Psoas muscle (tissue), 8 donors: ENCODE measurements around the gene CUEDC2. TPM values are rescaled to one million over a fixed set of nuclear protein-coding genes. Genes with fewer than 3 reads are reported as not detected.
A peak's percentile ranks its signal among the peaks of the same experiment; 100 is the strongest.

Experiments
- ATAC-seq, 4 donors: fragments of 200-7000 bp; cut with Tn5 transposase; one replicate each; pipeline ENCODE4 v1.9.1; 2020; ENCODE audit warnings: moderate library complexity in 3 of 4, mild to moderate bottlenecking in 2 of 4
- DNase-seq, 2 donors: peaks; one replicate each; pipeline ENCODE4 v3.0.0-alpha.2; 2020
- H3K27ac ChIP-seq: fragments of 200-600 bp; one replicate; pipeline ENCODE4 v1.8.0; 2022
- H3K27me3 ChIP-seq, 3 donors: fragments of 200-600 bp in 1 of 3; one replicate each; pipeline versions ENCODE4 v1.6.1 to v1.8.0; 2013 to 2022; ENCODE audit warnings: low read length in 2 of 3, mild to moderate bottlenecking in 2 of 3, moderate library complexity in 1 of 3; ENCODE audit not compliant: insufficient read depth in 3 of 3
- H3K36me3 ChIP-seq, 2 donors: fragments of 200-600 bp in 1 of 2; one replicate each; pipeline versions ENCODE4 v1.6.1 to v1.8.0; 2013 to 2022; ENCODE audit warnings: low read depth in 1 of 2, mild to moderate bottlenecking in 1 of 2, moderate library complexity in 1 of 2; ENCODE audit not compliant: insufficient read depth in 1 of 2
- H3K4me1 ChIP-seq: fragments of 200-600 bp; one replicate; pipeline ENCODE4 v1.8.0; 2022
- H3K4me3 ChIP-seq: fragments of 200-600 bp; one replicate; pipeline ENCODE4 v1.8.0; 2022; ENCODE audit warnings: mild to moderate bottlenecking
- H3K9me3 ChIP-seq: fragments of 200-600 bp; one replicate; pipeline ENCODE4 v1.8.0; 2022
- CTCF ChIP-seq: fragments of 200-600 bp; IDR thresholded peaks from one replicate; pipeline ENCODE4 v1.8.0; 2022; ENCODE audit warnings: antibody characterized with exemption
- WGBS, 3 donors: extraction: QIAGEN DNeasy Blood & Tissue Kit; methylation state at CpG; one replicate each; pipeline versions ENCODE4 v1.1.6 to v1.1.7; 2013; 5-methylcytosine and 5-hydroxymethylcytosine counted together
- intact Hi-C, 2 donors: fragments of 100-400 bp; cut with DNase I; formaldehyde crosslinking; loops; one replicate each; pipeline versions ENCODE4 v1.11.0 to v1.14.2; 2022
- polyA plus RNA-seq, 3 donors: library from polyadenylated mRNA; stranded (reverse); fragments of 200-250 nt; gene quantifications; one replicate each; pipeline ENCODE4 v1.2.3, GENCODE V29; 2013
- total RNA-seq, 4 donors: library from RNA; stranded (reverse); fragmentation: NEBNext Ultra II Directional in 2 of 4; extraction: Animal tissue kit (Norgen Biotek cat#: 25700) in 2 of 4; gene quantifications; one replicate each; pipeline versions ENCODE4 v1.2.1 to v1.2.4, GENCODE V29; 2021 to 2023
- donor health status: healthy with polysubstance abuse.
- donor health status: DM: no; HTN: no; CAD: no; lungs with moderate emphysema.
- donor health status: Bipolar disorder and iron deficiency.
- donor health status: healthy.
- donor health status: DM: yes; HTN: yes; CAD: no.
- donor health status: DM: no; HTN: no; CAD: no.
- donor health status: DM: no; HTN: no; CAD: no.
- donor health status: DM: yes; HTN: yes; CAD: no.

CUEDC2 gene
- total and polyA plus RNA-seq, 7 donors, result 53.3 to 103 (median 77.2) TPM

GRCh38 chr10:102433619-102434046, 1.3 kb upstream of the CUEDC2 start:
- H3K27me3 ChIP-seq, result peaks cover 0 to 16% (median 3%) of the 10 kb centered on the region in 3 donors
- H3K27ac ChIP-seq, result no peak overlapping the region
- no peak for TF ChIP-seq CTCF
- DNase-seq (peak in 1 of 2 donors; percentile 11), ATAC-seq (no peak)
- H3K4me1 ChIP-seq, result peaks cover 7% of the 10 kb centered on the region
- no peaks in the 10 kb centered on the region for H3K9me3 ChIP-seq
- H3K36me3 ChIP-seq, result no peaks in the 10 kb centered on the region
- intact Hi-C loops, result loop anchor here in 1 of 2 donors (1.0 kb wide), 1 partner anchor 11 kb away; no protein-coding TSS in a partner anchor
- 54 to 69% (median 58%) methylated on average over 5 of the region's 5 CpGs for WGBS, 3 donors
- no peak overlapping the region for H3K4me3 ChIP-seq

- intact Hi-C loops, result no loop called here
- Histone ChIP-seq H3K9me3 (no peaks in the 10 kb centered on the region), H3K27ac (peak overlapping the region; percentile 86), H3K4me3 (peak overlapping the region; percentile 97), H3K36me3 (no peaks in the 10 kb centered on the region), H3K4me1 (peaks cover 7% of the 10 kb centered on the region), H3K27me3 (peaks cover 0 to 14% (median 3%) of the 10 kb centered on the region in 3 donors)
- ATAC-seq (peak; percentile 11 to 22 (median 14)), DNase-seq (no peak)
- TF ChIP-seq CTCF, result no peak
- 17 to 18% (median 17%) methylated on average over 4 of the region's 4 CpGs for WGBS, 3 donors
Observed at GRCh38 chr10:102431452-102432124, 786 bp downstream of the CUEDC2 start.

GRCh38 chr10:102429468-102429867, 2.9 kb downstream of the CUEDC2 start:
- WGBS, 3 donors, result 85 to 91% (median 86%) methylated on average over 8 of the region's 8 CpGs
- Histone ChIP-seq H3K27ac (no peak overlapping the region), H3K27me3 (peaks cover 0 to 4% (median 2%) of the 10 kb centered on the region in 3 donors), H3K36me3 (peaks cover 0 to 7% of the 10 kb centered on the region in 2 donors), H3K4me3 (no peak overlapping the region), H3K4me1 (peaks cover 7% of the 10 kb centered on the region), H3K9me3 (no peaks in the 10 kb centered on the region)
- intact Hi-C loops, result no loop called here
- ATAC-seq (no peak), DNase-seq (no peak)
- TF ChIP-seq CTCF, result no peak

GRCh38 chr10:102426803-102427287, 5.5 kb downstream of the CUEDC2 start:
- peaks cover 19% of the 10 kb centered on the region for H3K4me1 ChIP-seq
- ATAC-seq (no peak), DNase-seq (no peak)
- no peaks in the 10 kb centered on the region for H3K27me3 ChIP-seq
- peaks cover 0 to 23% of the 10 kb centered on the region in 2 donors for H3K36me3 ChIP-seq
- intact Hi-C loops, result no loop called here
- H3K27ac ChIP-seq, result no peak overlapping the region
- H3K4me3 ChIP-seq, result no peak overlapping the region
- no peaks in the 10 kb centered on the region for H3K9me3 ChIP-seq
- no peak for TF ChIP-seq CTCF
- 79 to 80% (median 80%) methylated on average over 7 of the region's 7 CpGs for WGBS, 3 donors
